ENCODE data around the gene DMRTC1.
"Not testable (repeated sequence)": the region's sequence is repeated elsewhere in the genome, so short reads cannot be mapped to it uniquely, and the experiment has no call there.

The DMRTC1 gene

GRCh38 chrX:72943819-72944169, at the start of gene DMRTC1:
TSS of gene DMRTC1 (minus strand) at chrX:72943837. CDS start at chrX:72875694, 68,143 bp downstream.
- DNase-seq (ENCODE audit: low spot score) = not testable (repeated sequence)

- not testable (repeated sequence) for DNase-seq (ENCODE audit: low spot score)
These were observed 37.3 kb upstream of the DMRTC1 start for GRCh38 chrX:72980894-72981469.

GRCh38 chrX:72974885-72975284, 31.2 kb upstream of the DMRTC1 start:
- not testable (repeated sequence) for DNase-seq (ENCODE audit: low spot score)

GRCh38 chrX:72971859-72972258, 28.2 kb upstream of the DMRTC1 start:
- DNase-seq (ENCODE audit: low spot score) = not testable (repeated sequence)

GRCh38 chrX:72959971-72960370, 16.3 kb upstream of the DMRTC1 start:
- DNase-seq (ENCODE audit: low spot score) = not testable (repeated sequence)

- DNase-seq (ENCODE audit: low spot score) = not testable (repeated sequence)
These were observed 410 bp downstream of the DMRTC1 start for GRCh38 chrX:72943035-72943818.

- DNase-seq (ENCODE audit: low spot score) = not testable (repeated sequence)
These were observed 1.4 kb downstream of the DMRTC1 start for GRCh38 chrX:72942272-72942671.

- not testable (repeated sequence) for DNase-seq (ENCODE audit: low spot score)
These were observed 5.7 kb downstream of the DMRTC1 start, which contains the start of gene FAM236A for GRCh38 chrX:72937906-72938305. TSS of gene FAM236A (plus strand) at chrX:72938206. CDS start at chrX:72938263, 57 bp downstream.

GRCh38 chrX:72936882-72937455, 6.7 kb downstream of the DMRTC1 start:
- not testable (repeated sequence) for DNase-seq (ENCODE audit: low spot score)

GRCh38 chrX:72936455-72936854, 7.2 kb downstream of the DMRTC1 start:
- DNase-seq (ENCODE audit: low spot score) = not testable (repeated sequence)

GRCh38 chrX:72932283-72932682, 11.4 kb downstream of the DMRTC1 start:
- not testable (repeated sequence) for DNase-seq (ENCODE audit: low spot score)

- DNase-seq (ENCODE audit: low spot score) = not testable (repeated sequence)
These were observed 27.5 kb downstream of the DMRTC1 start for GRCh38 chrX:72916096-72916495.

GRCh38 chrX:72912315-72912714, 31.3 kb downstream of the DMRTC1 start, which contains the start of gene FAM236C:
TSS of gene FAM236C (plus strand) at chrX:72912615. CDS start at chrX:72912715, 100 bp downstream.
- DNase-seq (ENCODE audit: low spot score) = not testable (repeated sequence)

- DNase-seq (ENCODE audit: low spot score) = not testable (repeated sequence)
These were observed 53.9 kb downstream of the DMRTC1 start for GRCh38 chrX:72889740-72890139.

GRCh38 chrX:72882898-72883297, 60.7 kb downstream of the DMRTC1 start:
- DNase-seq (ENCODE audit: low spot score) = not testable (repeated sequence)

GRCh38 chrX:72837532-72837931, 106.1 kb downstream of the DMRTC1 start:
- not testable (repeated sequence) for DNase-seq (ENCODE audit: low spot score)

GRCh38 chrX:72830701-72831100, 112.9 kb downstream of the DMRTC1 start:
- not testable (repeated sequence) for DNase-seq (ENCODE audit: low spot score)

Measured in RKO (cell line).